ENCODE results near the gene ABR.
"Not testable (repeated sequence)": the region's sequence is repeated elsewhere in the genome, so short reads cannot be mapped to it uniquely, and the experiment has no call there.

ABR gene

DNA sequence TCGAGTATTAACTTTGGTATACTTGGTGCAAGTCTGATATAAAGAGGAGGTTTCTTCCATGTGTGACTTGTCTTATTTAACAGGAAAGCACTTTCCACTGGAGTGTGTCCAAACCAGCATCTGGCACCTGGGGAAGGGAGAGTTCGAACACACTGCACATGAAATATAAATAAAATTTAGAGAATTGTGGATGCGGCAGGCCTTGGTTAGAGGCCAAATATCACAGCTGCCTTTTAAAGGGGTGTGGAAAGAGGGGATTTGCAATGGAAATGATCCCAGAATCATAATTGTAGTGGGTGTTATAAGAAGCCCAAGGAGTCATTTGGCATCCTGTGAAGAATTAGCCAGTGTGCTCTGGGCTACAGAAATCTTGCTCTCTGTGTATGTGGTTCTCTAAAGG, 195.9 kb downstream of the ABR start:
- no peak for DNase-seq (ENCODE audit: low spot score)

DNA sequence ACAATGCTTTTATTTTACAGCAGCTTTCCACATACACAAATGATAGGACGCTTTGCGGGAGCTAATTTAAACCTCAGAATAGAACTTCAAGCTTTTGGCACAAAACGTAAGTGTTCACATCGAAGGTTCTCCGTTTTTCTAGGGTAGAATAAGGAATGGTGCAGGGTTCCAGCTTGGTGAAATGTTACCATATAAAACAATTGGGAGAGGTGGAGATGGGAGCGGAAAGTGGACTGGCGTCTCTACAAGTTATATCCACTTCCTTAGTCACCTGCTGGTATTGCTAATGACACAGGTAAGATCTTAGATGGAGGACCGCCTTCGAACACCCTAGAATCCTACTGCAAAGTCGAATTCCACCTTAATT, 198.5 kb downstream of the ABR start:
- no peak for DNase-seq (ENCODE audit: low spot score)

DNA sequence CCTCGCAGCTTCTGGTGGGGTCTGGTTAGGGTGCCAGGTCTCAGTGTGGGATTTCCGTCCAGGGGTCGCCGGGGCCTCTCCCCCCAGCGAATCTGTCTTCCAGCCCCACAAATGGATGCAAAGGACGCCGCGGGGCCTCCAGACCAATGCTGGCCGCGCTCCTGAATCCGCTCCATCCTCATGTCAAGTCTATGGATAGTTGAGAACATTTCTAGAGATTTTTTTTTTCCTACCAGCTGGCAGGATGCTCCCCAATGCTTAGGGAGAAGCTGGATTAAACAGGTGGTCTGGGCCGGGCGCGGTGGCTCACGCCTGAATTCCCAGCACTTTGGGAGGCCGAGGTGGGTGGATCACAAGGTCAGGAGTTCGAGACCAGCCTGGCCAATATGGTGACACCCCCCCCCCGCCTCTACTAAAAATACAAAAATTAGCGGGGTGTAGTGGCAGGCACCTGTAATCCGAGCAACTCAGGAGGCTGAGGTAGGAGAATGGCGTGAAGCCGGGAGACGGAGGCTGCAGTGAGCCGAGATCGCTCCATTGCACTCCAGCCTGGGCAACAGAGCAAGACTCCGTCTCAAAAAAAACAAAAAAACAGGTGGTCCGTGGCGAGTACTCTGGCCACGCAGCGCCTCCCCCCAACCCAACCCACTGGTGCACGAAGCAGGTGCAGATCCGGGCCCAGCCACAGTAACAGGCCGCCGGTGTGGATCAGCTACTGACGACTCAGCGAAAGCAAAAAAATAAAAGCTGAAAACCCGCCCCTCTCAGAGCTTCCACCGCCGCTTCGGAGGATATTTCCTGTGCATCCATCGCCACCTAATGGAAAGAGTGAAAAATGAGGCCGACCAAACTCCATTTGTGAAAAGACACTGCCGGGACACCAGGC, 199.1 kb downstream of the ABR start:
- peak; percentile 89 for DNase-seq (ENCODE audit: low spot score)

DNA sequence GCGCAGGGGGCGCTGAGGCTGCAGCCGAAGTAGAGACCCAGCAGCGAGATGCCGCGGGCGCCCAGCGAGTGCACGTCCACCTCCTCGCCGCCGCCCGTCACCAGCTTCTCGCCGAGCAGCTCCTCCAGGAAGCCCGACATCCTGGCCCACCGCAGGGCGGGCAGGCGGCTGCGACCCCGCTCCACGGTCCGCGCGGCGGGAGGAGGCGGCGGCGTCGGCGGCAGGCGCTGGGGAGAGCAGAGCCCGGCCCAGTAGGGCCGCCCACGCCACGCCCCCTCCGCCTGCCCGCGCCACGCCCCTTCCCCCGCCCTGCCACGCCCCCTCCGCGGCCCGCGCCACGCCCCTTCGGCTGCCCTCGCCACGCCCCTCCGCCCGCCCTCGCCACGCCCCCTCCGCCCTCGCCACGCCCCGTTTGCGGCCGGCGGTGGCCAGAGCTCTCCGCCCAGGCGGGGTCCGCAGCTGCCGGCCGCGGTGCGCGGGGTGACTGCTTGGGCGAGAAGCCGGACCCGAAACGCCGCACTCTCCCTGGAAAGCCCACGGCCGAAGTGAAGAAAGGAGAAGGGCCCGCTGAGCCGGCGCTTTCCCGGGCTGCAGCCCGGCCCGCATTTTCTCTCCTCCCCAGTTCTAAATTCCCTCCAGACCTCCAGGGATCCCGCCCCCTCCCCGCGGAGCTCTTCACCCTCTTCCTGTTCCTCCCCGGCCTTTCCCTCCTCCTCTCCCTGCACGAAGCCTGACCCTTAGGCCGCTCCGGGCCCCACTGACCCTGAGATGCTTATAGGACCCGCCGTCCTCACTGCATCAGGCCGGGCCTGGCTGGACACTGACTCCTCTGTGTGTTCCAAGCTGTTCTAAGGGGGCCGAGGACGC, 200.0 kb downstream of the ABR start, which contains the start of gene NXN:
NXN (minus strand) TSS at position 238 of the 867 bp plus-strand sequence.
- DNase-seq (ENCODE audit: low spot score), result peak; percentile 81

DNA sequence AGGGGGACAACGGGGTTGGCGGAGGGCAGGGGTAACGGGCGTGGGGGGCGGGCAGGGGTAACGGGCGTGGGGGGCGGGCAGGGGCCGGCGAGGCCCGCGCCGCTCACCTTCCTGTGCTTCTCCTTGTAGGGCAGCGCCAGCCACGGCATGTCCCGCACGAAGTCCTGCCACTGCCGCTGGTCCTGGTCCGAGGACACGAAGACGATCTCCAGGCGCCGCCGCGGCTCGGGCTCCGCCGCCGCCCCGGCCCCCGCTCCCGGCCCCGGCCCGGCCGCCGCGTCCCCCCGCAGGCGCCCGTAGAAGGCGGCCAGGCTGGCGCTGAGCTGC, 200.6 kb downstream of the ABR start:
- DNase-seq (ENCODE audit: low spot score), result no peak

DNA sequence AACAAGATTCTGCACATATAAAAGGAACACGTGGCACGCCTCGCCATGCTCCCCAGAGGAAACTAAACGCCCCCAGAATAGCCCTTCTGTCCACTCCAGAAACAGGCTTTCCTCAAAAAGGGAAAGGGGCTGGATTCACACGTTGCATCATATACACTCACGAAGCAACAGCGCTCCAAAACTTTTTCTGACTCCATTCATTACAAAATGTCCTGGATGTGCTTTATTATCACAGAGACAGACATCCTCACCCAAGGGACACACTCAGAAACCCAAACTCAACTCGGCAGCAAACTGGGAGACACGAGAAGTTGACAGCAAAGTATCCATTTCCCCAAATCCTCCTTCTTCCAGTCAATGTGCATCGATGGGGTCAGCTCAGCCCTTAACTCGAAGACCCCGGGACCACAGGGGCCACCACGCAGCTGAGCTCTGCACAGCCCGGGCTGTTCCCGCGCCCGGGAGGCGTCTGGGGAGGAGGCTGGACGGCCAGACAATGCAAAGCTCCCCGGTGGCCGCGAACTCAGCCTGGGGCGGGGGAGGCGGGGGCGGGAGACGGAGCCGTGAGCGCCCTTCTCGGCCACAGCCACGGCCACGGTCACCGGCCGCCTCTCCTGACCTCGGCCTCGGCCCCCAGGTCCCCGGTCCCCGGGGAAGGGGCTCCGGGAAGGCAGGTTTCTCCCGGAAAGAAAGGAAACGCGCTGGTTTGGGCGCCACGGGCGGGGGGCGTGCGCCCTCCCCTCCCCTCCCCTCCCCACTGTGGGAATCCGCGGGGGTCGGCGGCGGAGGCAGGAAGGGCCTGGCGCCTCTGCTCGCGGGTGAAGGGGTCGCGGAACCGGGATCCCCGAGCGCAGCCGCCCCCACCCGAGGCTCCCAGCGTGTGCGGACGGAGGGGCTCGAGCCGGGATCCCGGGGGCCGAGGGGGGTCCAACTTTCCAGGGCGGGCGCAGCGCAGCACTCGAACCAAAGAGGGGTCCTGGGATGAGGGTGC, 201.4 kb downstream of the ABR start:
- no peak for DNase-seq (ENCODE audit: low spot score)

DNA sequence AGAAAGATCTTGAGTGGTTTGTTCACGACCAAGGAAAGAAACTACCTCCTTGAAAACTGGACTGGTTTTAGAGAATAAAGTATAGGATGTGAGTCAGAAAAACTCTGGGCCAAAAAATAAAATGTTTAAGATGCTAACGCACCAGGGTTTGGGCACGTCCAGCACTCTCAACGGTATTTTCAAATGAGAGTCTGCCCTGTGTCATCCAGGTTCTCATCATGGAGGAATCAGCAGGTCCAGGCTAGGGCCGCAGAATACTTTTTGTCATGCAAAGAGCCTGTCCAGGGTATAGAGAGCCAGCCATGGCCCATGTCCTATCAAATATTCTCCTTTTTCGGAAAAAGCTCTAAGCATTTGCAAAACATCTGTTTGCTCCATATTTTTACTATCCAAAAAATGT, 202.6 kb downstream of the ABR start:
- DNase-seq (ENCODE audit: low spot score), result no peak

DNA sequence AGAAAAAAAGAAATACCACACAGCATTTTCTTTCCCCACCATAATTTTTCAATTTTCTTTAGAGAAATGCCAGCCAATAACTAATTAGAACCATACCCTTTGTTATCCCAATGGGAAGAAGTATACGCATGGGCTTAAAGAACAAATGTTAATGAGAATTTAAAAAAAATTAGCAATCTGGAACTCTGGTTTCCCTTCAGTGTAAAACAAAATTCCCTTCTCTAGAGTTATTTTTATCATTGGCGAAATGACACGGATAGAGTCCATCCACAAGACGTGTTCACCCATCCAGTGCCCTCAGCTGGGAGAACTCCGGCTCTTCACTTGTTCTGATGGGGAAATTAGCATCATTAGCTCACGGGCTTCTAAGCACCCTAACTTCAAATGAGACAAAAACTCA, 203.5 kb downstream of the ABR start:
- no peak for DNase-seq (ENCODE audit: low spot score)

DNA sequence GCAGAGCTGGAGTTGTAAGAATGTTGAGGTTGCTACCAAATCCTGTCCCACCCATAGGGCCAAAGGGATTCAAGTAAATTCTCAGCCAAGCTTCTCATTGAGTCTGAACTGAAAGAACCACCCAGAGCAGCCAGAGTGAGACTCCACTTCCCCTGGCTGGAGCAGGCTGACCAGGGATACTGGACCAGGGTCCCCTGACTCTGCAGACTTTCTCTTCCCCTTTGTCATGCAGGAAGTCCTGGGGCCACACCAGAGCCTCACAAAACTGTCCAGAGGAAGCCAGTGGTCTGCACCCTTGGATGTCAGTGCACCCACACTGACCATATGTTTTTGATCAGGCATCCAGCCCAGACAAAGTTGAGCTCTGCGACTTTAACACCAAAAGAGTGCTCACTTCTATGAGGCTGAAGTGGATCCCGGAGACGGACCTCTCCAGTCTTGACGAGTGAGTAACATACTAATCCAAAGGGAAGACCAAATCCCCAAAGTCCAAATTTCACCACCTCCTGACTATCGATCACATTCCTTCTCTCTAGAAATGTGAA, 204.3 kb downstream of the ABR start:
- DNase-seq (ENCODE audit: low spot score), result no peak

DNA sequence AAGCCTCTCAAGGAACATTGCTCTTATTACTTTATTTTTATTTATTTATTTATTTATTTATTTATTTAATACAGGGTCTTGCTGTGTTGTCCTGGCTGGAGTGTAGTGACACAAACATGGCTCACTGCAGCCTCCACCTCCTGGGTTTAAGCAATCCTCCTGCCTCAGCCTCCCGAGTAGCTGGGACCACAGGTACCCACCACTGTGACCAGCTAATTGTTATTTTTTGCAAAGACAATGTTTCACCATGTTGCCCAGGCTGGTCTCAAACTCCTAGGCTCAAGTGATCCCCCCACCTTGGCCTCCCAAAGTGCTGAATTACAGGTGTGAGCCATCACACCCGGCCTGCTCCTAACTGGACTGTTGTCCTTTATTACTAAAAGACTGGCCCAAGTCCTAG, 205.0 kb downstream of the ABR start:
- DNase-seq (ENCODE audit: low spot score), result not testable (repeated sequence)

DNA sequence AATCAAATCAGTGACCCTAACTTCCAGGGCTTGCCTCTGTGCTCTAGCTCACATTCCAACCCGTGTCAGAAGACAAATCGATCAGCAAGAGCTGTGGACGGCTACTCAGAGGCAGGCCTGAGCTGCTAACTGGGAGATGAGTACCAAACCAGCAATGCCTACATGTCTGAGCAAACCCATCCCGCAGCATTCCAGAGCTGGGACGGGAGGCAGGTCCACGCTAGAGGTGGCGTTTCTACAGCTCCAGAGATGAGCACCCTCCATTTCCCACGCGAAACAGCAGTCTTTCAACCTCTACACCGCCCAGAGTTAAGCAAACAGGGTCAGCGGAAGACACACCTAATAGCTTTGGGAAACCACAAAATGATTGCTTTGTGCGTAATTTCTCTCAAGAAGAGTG, 206.7 kb downstream of the ABR start:
- DNase-seq (ENCODE audit: low spot score), result no peak

DNA sequence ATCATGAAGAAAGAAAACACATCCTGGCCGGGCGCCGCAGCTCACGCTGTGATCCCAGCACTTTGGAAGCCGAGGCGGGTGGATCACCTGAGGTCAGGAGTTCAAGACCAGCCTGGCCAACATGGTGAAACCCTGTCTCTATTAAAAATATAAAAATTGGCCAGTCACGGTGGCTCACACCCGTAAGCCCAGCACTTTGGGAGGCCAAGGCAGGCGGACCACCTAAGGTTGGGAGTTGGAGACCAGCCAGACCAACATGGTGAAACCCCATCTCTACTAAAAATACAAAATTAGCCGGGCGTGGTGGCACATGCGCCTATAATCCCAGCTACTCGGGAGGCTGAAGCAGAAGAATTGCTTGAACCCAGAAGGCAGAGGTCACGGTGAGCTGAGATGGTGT, 207.9 kb downstream of the ABR start:
- not testable (repeated sequence) for DNase-seq (ENCODE audit: low spot score)

DNA sequence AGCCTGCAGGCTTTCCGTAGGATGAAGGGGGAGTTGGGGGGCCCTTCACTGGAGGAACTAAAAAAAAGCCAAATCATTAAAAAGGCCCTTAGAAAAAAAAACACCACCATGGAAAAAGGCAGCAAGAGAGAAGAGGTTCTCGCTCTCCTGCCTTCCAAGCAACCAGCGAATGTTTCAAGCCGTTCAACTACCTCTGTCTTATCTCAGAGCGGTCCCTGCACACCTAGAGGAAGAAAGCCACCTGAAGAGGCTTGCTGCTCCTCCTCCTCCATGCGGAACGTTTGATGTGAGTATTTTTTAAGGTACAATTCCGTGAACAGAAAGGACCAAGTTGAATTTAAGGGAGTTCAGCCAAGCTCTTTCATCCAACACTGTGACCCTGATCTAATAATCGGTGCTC, 209.4 kb downstream of the ABR start:
- no peak for DNase-seq (ENCODE audit: low spot score)

DNA sequence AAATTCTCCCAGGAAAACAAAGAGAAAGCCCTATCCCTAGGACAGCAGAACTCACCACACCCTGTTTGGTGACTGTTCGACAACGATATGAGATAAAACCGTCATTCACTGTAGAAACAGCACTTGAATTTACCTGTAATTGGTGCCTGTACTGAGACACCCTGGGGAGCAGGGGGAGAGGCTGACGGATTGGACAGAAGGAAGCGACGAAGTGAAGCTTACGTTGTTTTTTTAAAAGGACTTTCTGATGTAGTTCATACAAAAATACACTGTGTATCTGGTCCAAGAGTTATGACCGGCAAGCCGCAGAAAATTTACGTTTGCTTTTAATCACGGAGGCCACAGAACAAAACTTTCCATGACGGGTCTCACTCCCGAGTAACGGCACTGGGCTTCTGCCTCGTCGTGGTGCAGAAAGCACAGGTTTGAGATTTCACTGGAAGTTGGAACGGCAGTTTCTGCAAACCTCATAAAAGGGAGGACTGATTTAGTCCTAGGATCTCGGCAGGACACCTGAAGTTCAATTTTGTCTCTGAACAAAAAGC, 209.9 kb downstream of the ABR start:
- DNase-seq (ENCODE audit: low spot score), result no peak

DNA sequence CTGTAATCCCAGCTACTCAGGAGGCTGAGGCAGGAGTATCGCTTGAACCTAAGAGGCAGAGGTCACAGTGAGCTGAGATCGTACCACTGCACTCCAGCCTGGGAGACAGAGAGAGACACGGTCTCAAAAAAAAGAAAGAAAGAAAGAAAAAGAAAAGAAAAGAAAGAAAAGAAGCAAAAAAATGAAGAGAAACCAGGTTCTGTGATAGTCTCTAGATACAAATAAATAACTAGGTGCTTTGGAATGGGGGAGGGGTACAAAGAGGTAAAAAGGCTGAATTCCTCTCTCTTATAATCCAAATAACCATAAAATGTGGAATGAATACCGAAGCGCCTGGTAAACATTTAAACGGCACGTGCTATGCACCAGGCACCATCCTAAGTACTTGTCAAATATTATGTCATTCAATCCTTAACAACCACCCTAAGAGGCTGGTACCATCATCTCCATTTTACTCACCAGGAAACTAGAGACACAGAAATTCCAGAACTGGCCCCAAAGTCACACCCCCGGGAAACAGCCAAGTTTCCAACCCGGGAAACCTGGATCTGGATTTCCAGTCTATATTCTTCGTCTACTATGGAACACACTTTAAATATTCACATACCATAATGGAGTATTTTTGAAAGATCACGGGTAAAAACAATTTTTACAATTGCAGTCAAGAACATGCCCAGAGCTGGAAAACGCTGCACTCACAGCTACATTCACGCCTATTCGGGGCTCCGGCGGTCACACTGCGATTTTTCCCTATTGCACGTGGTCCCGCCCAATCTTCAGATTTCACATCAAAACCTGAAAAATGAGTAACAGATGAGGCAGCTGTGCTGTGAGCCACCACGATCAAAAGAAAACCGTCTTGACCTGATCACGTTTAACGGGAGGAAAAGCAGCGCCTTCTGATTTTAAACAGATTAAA, 210.7 kb downstream of the ABR start:
- no peak for DNase-seq (ENCODE audit: low spot score)

DNA sequence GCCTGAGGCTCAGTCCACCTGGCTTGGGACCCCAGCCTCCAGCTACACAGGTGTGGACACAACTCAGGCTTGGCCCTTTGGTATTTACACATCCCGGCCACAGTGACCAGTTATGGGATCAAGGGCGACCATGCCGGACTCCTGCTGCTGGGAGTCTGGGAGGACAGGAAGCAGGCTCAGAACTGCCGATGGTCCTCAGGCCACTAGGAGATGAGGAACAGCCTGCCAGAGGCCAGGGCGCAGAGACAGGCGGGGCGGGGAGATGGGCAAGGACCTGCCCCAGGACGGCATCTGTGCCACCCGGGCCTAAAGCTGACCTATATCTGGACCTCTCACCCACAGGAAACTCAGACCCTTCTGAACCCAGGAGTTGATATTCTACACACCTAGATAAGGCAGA, 212.7 kb downstream of the ABR start:
- DNase-seq (ENCODE audit: low spot score), result no peak

DNA sequence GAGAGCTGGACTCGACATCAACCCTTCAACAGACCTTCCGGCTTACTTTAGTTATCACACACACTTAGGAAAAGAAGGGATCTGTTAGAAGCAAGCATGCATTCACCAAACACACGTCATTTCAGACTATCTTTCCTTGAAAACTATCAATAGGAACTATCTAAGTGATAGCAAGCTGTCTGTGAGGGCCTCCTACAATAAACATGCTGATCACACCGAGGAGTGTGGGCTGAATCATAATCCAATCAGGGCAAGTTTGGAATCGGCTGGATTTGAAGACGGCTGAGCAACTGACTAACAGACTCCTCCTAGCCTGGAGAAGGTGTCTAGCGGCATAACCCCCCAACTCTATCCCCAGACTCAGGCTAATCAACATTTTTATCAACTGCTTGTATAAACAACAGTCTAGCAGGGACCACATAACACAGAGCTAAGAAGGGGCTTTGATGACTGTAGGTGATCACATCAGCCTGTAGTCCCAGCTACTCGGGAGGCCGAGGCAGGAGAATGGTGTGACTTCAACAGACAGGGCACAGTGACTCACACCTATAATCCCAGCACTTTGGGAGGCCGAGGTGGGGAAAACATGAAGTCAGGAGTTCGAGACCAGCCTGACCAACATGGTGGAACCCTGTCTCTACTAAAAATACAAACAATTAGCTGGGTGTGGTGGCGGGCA, 214.3 kb downstream of the ABR start:
- no peak for DNase-seq (ENCODE audit: low spot score)

DNA sequence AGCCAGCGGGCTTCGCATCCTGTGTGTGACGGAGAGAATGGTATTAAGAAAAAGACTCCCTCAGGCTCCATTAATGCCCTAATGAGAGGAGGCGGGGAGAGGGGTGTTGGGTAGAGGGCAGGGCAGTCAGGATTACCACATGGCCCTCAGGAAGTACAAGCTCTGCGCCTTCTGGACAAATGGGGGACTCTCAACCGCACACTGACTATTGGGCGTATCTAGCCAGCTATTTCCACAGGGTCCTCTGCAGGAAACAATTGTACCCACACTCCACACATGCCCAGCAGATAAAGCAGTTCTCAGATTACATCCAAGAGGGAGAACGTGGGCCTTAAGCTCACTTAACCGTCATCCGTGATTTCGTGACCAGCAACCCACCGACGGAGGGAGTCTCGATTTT, 214.9 kb downstream of the ABR start:
- no peak for DNase-seq (ENCODE audit: low spot score)

DNA sequence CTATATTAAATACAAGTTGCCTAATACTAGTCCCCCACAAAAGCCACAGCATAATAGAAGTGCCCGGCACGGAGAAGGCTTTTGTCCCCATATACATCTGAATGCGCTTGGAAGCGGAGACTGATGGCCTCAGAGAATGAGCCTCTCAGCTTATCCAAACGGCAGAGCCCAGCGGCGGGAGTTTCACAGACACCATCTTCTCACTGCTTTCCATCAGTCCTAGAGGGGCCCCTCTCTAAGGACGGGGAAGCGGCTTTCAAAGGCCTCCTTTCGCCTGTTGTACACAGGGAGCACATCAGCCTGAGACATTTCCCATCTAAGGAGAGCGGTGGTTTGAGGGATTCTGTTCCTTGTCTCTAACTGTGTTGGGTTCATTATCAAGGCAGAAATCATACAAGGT, 217.1 kb downstream of the ABR start:
- no peak for DNase-seq (ENCODE audit: low spot score)

DNA sequence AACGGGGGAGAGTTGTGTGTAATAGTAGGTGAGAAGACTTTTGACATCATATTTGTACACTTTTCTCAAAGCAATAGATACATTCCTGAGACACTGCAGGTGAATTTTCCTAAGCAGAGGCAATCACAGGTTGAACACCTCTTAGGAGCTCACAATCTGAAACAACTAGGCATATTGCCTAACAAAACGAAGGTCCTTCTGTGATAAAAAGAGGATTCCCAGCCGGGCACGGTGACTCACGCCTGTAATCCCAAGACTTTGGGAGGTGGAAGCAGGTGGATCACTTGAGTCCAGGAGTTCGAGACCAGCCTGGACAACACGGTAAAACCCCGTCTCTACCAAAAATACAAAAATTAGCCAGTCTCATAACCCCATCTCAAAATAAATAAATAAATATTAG, 217.6 kb downstream of the ABR start:
- DNase-seq (ENCODE audit: low spot score), result no peak

Data from CD4-positive, alpha-beta T cell treated with Interleukin-2 at 100 ng/mL for 4 hours (primary cell).